ENCODE data around the gene NEUROD4.

NEUROD4 gene

DNA sequence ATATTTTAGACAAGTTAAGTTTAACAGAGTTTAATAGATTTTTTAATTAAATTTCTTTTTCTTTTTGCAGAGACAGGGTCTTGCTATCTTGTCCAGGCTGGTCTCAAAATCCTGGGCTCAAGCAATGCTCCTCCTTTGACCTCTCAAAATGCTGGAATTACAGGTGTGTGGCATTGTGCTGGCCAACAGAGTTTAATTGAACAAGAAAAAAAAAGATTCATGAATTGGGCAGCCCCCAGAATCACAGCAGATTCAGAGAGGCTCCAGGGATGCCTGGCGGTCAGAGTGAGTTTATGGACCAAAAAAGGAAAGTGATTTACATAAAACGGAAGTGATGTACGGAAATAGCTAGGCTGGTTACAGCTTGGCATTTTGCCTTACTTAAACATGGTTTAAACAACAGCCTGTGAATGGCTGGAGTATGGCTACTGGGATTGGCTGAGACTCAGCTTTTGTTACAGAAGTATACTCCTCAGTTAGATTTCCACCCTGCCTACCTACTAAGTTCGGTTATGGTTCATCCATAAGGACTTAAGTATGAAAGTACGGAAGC lies 20.7 kb upstream of the NEUROD4 start:
- FAIRE-seq = no peak

DNA sequence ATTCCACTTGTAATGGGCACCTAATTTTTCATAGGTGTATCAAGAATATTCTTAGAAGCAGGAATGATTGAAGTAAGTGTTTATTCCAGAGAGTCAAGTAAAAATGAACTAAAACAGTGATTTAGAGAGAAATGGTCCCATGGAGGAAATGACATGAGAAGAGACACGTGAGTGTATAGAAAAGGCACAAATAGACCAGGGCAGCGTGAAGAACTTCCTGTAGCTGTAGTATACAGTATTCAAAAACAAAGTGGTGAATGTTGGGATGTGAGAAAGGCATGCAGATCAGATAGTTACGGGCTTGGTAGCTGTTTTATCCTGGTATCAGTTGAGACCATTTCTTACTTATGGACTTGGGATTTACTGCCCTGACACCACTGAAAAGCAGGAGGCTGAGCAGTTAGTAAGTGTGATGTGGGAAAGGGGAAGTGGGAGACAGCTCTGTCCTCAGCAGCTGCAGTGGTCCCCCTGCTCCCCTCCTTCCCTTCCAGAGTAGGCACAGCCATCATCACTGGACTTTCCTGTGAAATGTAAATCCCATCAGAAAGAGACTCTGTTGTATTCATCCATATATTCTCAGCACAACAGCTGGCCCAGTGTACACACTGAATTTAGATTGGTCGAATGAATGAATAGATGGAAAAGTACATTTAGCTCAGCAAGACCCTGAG lies 18.4 kb upstream of the NEUROD4 start:
- FAIRE-seq = no peak

DNA sequence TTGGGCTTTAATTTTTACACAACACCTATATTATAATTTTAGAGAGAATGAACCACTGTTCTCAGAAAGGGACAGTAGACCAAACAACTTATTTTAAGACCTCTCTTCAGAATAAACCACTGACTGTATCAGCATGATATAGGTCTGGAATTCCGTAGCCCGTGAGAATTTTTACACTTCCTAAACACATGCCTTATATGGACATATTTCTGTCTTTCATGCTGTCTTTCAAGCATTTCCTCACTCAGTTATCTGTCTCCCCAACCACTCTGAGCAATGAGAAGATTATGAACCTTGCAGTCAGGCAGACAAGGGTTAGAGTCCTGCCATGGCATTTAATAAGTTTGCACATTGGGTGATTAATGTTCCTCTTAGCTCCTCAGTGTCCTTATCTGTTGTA lies 17.4 kb upstream of the NEUROD4 start:
- no peak for FAIRE-seq

DNA sequence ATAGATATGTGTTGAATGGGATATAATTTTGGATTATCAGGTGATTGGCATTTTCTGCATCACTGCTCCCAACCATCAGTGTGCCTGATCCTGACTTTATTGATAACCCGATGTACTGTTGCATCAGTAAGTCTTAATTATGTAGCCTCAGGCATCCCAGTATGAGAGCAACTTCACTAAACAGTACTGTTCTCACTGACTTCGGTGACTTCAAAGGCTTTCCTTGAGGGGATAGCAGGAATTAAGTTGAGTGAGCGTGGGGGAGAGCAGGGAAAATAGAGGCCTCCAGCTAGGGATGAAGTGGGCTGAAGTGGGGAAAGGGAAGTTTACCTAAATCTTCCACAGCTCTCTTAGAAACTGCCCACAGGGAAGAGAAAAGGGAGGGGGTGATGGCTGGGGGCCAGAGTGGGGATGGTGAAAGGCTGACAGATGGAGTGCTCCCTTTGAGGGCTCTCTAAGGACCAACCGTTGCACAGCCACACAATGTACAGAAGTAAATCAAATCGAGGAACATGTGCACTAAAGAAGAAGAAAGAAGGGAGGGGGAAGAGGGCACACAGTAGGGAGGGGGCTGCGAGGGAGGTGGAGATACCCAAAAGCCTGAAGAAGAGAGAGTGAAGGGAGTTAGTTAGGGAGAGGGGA lies 10.7 kb upstream of the NEUROD4 start:
- FAIRE-seq = no peak

DNA sequence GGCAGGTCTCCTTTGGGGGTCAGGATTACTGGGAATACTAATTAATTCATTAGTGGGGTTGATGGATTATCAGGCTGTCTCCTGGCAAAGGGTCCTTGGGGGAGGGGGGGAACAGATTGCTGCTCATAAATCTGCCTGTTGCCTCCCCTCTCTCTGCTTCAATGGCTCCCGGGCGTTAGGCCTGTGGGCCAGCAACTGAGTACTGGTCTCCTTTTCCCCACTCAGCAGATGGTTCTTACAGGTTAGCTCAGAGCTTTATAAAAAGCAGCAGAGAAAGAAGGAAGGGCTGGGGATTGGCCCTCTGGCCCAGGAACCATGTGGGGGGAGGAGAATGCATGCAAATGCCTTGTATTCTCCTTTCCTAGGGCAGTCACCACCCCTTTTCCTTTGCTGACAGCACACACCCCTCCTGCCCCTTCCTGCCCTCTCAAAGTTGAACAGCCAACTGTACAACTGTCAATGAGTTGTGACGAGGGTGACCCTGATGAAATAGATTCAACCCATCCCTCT lies 2.3 kb upstream of the NEUROD4 start:
- FAIRE-seq = no peak

DNA sequence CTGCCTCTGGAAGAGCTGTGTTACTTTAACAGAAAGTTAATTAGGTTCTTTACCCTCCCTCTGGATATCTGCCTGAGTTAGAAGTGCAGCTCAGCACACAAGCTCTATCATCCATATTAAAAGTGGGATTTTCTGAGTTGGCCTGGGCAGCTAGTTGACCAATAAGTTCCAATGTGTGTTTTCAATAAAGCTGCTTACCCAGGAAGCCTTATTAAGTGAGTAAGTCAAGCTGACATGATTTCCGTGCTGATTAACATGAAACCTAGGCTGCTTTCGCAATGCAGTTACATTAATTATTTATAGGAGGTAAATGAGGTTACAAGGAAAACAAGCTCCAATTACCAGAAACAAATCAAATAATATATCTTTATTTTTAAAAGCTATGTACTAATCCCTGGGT lies 4.8 kb downstream of the NEUROD4 start:
- no peak for FAIRE-seq

DNA sequence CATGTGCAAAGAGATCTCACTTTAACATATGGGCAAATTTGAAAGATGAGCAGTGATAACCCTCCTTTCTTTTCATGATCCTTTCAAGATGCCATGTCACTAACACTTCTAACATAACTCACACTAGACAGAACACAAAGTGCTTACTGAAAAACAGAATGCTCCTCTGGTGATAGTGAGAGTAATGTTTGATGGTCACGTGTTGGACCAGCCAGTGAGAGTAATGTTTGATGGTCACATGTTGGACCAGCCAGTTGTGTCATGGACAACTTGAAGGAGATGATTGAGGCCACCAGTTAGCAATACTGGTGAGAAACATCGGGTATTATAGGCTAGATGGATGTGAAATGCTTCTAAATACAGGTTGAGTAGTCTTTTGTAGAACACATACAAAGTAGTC lies 5.7 kb downstream of the NEUROD4 start:
- FAIRE-seq = no peak

DNA sequence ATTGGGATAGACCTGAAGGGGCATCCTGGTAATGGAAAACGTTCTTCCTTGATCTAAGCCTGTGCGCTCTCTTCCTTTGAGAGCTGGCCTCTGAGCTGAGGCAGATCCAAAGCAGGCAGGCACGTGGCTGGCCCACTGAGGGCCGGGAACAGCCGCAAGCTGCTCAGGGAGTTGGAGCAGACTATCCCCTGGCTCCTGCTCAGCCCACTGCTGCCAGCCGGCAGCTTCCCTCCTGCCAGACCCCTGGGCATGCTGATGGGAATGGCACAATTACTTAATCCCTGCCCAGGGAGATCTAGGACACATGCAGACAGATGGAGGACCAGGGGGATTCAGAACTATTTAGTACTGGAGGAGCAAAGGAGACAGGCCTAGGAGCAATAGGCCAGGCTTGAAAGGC lies 14.4 kb downstream of the NEUROD4 start:
- FAIRE-seq = no peak

DNA sequence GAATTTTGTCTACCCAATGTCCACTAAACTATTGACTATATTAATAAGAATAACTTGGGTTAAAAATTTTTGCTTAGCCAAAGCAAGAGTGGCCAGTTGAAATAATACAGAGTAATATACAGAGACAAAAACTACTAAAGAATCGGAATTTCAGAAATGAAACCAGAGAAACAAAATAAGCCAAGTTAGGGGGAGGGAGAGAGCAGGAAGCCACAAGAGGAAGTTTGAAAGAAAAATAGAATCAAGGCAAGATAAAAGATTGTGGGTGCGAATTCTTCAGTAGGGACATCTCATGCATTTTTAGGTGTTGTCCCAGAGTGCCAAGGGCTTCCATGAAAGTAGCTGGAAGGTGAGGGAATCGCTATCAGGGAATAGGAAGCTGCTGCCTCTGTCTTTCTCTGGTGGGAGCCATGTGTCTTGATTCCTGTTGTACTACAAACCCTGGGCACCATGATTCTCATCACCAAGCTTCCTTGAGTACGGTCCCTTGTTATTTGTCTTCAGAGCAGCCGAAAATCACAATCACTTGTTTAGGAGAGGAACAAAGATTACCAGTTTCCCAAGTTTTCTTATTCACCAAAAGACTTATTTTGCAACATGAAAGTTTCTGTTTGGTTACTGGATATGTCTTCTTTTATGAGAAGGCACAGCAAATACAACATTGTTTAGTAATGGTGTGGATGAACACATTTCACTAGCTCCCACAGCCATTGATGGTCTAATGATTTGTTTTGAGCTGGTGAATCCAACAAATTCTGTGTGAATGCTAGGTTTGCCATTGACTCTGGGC lies 16.7 kb downstream of the NEUROD4 start:
- FAIRE-seq = no peak

DNA sequence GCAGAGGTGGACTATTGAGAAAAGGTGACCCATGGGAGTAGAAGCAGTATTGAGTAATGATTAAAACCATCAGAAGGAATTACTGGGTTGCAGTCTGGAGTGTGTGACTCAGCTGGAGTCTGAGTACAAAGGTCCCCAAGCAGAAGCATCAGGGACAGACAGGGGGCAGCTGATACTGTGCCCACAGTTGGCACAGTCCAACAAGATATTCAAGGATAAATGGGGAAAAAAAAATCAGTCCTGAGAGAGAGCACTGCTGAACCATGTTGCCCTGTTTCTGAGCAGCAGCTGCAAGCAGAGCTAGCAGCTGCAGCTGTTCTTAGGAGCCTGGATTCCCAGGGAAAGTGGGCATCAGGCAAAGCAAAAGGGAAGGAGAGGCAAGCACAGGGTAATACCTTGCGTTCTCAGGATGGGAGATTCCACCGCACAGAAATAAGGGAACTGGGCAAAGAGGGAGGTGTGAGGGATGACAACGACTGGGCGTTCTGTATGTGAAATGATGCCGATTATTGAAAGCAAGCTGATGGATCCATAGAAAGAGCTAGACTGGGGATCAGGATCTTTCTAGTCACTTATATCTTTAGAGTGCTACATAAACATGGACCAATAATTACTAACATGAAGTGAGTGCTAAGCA lies 17.7 kb downstream of the NEUROD4 start:
- no peak for FAIRE-seq

DNA sequence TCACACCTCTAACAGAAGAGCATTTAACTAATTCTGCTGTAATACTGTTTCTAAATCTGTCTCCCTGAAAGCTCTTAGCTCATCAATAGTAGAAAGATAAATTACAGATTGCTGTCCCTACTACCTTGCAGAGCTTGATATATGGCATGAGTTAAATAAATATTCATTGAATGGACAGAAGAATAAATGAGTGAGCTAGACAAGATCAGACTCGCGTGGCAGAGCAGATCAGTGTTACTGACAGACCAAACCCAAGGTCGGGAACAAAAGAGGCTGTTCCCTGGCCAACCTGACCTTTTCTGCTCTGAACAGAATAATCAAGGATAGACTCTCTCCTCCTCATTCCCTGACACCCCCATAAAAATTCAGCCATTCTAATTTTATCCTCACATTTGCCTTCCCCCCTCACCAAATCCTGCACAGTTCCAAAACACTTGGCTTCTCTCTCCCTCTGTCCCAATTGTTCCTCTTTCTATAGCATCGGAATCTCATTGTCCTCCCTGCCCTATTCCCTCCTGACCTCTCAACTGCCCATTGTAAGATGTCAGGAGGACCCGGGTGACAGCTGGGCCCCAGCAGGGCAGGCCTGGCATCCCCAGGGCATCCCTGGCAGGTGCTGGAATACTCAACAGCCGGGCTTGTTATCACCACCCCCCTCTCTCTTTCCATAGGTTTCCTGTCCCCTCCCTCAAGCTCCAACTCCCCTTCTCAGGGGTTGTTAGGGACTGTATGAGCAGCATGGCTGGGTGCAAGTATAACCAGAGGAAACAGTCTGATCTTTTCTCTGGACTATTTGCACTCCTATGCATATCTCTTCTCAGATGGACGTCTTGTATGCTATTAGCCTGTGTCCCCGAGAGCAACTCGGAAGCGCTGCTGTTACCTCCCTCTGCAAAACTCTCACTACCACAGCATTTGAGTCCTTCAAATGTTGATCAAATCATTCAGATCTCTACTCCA lies 19.9 kb downstream of the NEUROD4 start:
- no peak for FAIRE-seq

DNA sequence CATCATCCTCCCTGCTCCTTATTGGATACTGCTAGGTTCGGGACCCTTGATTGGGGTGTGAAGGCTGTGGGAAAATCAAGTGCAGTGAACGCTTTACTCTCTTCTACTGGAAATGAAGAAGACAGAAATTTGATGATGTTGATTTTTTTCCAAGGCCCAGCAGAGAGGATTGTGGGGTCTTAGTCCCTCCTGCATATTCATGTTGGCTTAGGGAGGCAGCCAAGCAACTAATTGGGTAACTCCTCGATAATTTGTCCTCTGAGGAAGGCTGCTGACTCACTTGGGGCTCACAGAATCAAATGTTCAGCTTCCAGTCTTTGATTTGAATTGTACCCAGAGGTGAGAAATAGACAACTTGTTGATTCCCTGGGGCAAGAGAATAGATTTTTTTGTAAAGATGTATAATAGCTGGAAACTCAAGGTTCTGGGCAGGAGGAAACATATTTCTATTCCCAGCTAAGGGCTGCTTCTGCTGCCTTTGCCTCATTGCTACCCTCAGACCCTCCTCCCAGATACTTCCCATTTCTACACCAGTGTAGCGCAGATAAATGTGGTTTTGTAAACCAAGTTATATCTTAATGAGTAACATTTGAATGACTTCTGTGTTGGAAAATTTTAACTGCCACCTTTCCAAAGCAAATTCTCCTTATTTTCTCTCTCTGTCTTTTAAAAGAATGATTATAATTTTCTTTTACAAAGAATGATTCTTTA lies 21.7 kb downstream of the NEUROD4 start:
- FAIRE-seq = no peak

DNA sequence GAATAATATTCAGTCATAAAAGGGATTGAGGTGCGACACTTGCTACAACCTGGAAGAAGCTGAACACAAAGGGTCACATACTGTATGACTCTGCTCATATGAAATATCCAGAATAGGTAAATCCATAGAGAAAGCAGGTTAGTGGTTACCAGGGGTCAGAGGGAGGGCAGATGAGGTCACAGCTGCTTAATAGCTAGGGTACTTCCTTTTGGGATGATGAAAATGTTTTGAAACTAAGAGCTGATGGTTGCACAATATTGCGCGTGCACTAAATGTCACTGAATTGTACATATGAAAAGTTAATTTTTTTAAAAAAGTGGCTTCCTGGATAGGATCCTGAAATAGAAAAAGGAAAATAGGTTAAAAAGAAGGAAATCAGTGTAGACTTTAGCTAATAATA lies 23.8 kb downstream of the NEUROD4 start:
- FAIRE-seq = no peak

DNA sequence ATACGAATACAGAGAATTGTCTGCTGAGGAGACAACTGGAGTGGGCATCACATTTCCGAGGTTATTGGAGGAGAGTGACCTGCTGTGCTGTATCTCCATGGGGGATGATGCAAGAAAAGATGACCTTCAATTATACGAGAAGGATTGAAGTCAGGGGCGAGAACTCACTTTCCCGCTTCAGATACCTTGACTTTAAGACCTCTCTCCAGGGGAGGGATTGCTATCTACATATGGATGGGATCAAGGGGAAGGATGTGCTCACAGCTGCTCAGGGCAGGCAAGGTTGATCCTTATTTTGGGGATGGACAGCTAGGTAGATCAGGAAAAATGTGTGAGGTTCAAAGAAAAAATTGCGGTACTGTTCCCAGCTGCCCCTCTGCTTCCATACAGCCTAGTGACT lies 24.4 kb downstream of the NEUROD4 start:
- no peak for FAIRE-seq

DNA sequence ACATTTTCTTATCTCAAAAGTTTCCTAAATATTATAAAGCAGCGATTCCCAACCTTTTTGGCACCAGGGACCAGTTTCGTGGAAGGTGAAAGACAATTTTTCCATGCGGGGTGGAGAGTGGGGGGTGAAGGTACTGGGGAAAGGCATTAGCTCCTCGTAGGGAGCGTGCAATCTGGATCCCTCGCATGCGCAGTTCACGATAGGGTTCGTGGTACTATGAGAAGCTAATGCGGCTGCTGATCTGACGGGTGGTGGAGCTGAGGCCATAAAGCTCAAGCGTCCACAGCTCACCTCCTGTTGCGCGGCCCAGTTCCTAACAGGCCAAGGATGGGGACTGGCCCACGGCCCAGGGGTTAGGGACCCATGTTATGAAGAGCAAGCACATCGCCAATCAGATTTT lies 29.9 kb downstream of the NEUROD4 start:
- FAIRE-seq = no peak

DNA sequence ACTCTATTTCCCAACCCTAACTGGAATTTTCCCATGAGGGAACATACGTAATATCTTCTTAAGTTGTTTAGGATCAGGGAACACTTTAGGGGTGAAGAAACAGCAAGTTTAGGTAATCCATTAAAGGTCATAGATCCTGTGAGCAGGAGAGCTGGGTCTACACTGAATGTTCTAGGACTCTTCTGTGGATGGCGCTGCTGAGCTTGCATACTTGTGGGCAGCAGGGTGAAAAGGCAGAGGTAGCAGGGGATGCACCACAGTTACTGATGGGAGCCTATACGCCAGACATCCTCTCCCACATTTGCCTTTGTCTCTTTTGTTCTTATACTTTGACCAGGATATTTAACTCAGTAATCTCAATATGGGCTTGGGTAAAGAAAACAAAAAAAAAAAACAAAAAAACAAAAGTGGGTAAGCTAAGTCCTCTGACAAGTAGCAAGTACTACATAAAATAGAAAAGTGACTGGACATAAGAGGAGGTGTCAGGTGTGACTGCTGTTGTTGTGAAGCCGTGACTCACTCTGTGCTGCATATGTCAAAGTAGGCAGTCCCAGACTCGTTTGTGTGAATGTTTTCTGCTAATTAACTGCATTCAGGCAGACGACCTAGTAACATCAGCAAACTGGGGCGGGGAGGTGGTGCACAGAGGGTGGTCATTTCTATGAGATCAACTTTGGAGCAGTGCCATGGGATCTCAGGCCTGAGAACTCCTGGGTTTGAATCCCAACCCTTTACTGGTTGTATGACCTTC lies 31.6 kb downstream of the NEUROD4 start:
- FAIRE-seq = no peak

DNA sequence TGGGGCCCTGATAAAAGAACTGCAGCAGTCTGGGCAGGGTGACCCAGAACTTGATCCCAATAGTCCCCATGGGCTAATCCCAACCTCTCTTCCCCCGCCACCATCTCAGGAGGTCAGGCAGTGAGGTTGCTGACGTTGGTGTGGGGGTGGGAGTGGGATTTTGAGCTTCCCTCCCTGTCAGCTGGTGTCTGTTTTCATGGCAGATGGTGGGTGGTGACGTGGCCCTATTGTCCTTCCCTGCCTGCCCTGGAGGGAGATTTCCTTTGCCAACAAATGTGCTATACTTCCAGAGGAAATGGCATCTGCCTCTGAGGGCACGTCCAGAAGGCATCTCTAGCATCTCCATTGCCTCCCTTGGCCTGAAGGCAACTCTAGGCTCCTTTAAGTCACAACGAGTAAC lies 37.7 kb downstream of the NEUROD4 start:
- FAIRE-seq = no peak

DNA sequence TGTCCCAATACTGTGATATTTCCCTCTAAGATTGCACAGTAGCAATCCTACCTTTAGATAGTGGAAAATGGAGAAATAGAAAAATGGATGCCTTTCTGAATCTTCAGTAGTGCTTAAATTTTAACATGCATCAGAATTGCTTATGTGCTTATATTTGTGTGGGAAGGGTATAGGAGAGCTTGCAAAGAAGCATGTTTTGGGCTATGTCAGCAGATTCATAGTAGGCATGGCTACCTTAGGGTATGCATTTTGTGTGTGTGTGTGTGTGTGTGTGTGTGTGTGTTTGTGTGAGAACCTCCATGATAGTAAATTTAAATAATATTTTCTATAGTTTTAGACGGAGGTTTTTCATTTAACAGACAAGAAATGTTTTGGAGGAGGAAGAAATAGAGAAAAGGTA lies 38.3 kb downstream of the NEUROD4 start:
- no peak for FAIRE-seq

DNA sequence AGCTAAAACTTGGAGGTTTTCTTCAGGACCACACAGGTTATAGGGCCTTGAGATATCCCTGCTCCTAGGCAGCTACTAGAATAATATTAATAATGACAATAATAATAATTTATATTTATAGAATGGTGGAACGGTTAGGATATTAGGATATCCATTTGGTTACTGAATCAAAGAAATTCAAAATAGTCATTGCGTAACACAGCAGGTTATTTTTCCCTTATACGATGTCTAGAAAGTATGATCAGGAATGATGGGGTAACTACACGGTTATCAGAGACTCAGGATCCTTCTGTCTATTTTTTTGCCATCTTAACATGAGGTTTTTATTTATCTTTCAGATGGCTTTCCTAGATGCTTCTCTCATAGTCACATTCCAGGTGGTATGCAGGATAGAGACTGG lies 39.0 kb downstream of the NEUROD4 start:
- no peak for FAIRE-seq

DNA sequence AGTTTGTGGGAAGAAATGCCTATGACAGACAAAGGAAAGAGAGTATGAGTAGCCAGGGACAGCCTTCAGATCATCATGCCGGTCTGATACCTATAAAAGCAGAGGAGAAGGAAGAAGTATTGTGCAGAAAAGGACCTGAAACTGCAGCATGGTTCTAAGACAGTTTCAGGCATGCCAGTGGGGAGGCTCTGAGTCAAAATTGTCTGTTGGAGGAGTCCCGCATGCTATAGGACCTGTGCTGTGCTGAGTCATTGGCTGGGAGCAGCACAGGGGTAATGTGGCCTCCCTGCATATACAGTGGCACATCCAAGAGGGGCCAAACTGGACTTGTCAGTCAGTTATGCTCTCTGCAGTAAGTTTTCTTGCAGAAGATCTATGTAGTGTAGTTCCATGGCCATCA lies 40.7 kb downstream of the NEUROD4 start:
- no peak for FAIRE-seq

Data from colon (tissue), 2 donors.